Right cardiac atrium (tissue), 5 donors: ENCODE results near the gene PWWP2A. TPM values are rescaled to one million over a fixed set of nuclear protein-coding genes. Genes with fewer than 3 reads are reported as not detected.
"Not testable (repeated sequence)": the region's sequence is repeated elsewhere in the genome, so short reads cannot be mapped to it uniquely, and the experiment has no call there.

ENCODE experiments used
- ATAC-seq, 2 donors: fragments of 200-7000 bp; cut with Tn5 transposase; one replicate each; pipeline versions ENCODE4 v1.8.0 to v1.9.1; 2020; ENCODE audit warnings: moderate library complexity in 2 of 2, mild to moderate bottlenecking in 1 of 2
- DNase-seq, 3 donors: peaks; one replicate each; pipeline ENCODE4 v3.0.0-alpha.2; 2020
- H3K27ac ChIP-seq: one replicate; pipeline ENCODE4 v1.5.1; 2013; ENCODE audit warnings: mild to moderate bottlenecking, low read length, control low read depth, moderate library complexity
- H3K27me3 ChIP-seq: one replicate; pipeline ENCODE4 v1.6.1; 2013; ENCODE audit not compliant: control insufficient read depth, insufficient read depth
- H3K4me1 ChIP-seq: one replicate; pipeline ENCODE4 v1.6.1; 2013; ENCODE audit warnings: low read length; ENCODE audit not compliant: control insufficient read depth, insufficient read depth
- H3K4me3 ChIP-seq: one replicate; pipeline ENCODE4 v1.5.1; 2013; ENCODE audit warnings: low read length, control low read depth
- H3K9me3 ChIP-seq: one replicate; pipeline ENCODE4 v1.6.1; 2013; ENCODE audit warnings: low read length; ENCODE audit not compliant: control insufficient read depth
- WGBS: extraction: QIAGEN DNeasy Blood & Tissue Kit; methylation state at CpG from one replicate; pipeline ENCODE4 v1.1.7; 2013; 5-methylcytosine and 5-hydroxymethylcytosine counted together
- intact Hi-C, 4 donors: fragments of 100-400 bp; cut with DNase I; formaldehyde crosslinking; loops; one replicate each; pipeline versions ENCODE4 v1.11.0 to v1.14.0; 2022 to 2023
- polyA plus RNA-seq: library from polyadenylated mRNA; stranded (reverse); fragments of 200-250 nt; gene quantifications from one replicate; pipeline ENCODE4 v1.2.3, GENCODE V29; 2013
- total RNA-seq, 4 donors: library from RNA; stranded (reverse); fragmentation: NEBNext Ultra II Directional; extraction: Animal tissue kit (Norgen Biotek cat#: 25700); gene quantifications; one replicate each; pipeline ENCODE4 v1.2.1, GENCODE V29; 2021
- donor health status: healthy with polysubstance abuse.
- donor health status: DM: no; HTN: yes; CAD: no.
- donor health status: DM: no; HTN: no; CAD: no.
- donor health status: DM: no; HTN: yes; CAD: no; lungs with severe emphysema.
- donor health status: DM: yes; HTN: yes; CAD: no.

Gene PWWP2A
- total and polyA plus RNA-seq, 5 donors = 4.5 to 18.2 (median 14.2) TPM

DNA sequence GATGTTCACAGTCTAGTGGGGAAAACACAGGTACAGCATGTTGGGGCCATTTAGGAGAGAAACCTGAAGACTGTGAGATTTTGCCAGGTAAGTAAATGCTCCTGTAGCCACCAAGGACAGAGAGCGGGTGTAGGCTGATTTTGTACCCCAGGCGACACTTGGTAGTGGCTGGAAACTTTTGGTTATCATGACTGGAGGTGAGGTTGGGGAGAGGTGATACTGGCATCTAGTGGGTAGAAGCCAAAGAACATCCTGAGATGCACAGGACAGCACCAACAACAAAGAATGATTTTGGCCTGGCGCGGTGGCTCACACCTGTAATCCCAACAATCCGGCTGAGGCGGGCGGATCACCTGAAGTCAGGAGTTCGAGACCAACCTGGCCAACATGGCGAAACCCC is 38.8 kb upstream of the PWWP2A start:
- DNase-seq = no peak
- 97% methylated on average over 9 of the region's 9 CpGs for WGBS
- Histone ChIP-seq H3K27me3 (no peaks in the 10 kb centered on the region), H3K27ac (no peak overlapping the region), H3K4me3 (no peak overlapping the region), H3K4me1 (no peaks in the 10 kb centered on the region), H3K9me3 (no peaks in the 10 kb centered on the region)
- intact Hi-C loops = no loop called here
- ATAC-seq = no peak

GRCh38 chr5:160155017-160155750 is 35.9 kb upstream of the PWWP2A start:
- intact Hi-C loops = no loop called here
- DNase-seq (no peak), ATAC-seq (no peak)
- H3K4me3 ChIP-seq = no peak overlapping the region
- H3K27me3 ChIP-seq = no peaks in the 10 kb centered on the region
- H3K27ac ChIP-seq = no peak overlapping the region
- H3K4me1 ChIP-seq = no peaks in the 10 kb centered on the region
- H3K9me3 ChIP-seq = no peaks in the 10 kb centered on the region
- 95% methylated on average over 6 of the region's 6 CpGs for WGBS

DNA sequence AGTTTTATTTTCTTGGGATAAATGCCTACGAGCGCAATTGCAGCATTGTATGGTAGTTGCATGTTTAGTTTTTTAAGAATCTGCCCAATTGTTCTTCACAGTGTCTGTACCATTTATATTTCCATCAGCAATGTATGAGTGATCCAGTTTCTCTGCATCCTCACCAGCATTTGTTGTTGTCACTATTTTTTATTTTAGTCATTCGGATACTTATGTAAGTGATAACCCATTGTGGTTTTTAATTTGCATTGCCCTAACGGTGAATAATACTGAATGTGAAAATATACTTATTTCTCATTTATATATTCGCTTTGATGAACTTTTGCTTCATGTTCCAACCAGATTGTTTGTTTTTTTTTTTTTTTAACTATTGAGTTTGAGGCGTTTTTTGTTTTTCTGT is 33.7 kb upstream of the PWWP2A start:
- WGBS = 88% methylated on average over 6 of the region's 6 CpGs
- H3K9me3 ChIP-seq = no peaks in the 10 kb centered on the region
- no peak for ATAC-seq
- H3K27me3 ChIP-seq = no peaks in the 10 kb centered on the region
- intact Hi-C loops = no loop called here
- H3K27ac ChIP-seq = no peak overlapping the region
- H3K4me3 ChIP-seq = no peak overlapping the region
- H3K4me1 ChIP-seq = no peaks in the 10 kb centered on the region
- DNase-seq = no peak

DNA sequence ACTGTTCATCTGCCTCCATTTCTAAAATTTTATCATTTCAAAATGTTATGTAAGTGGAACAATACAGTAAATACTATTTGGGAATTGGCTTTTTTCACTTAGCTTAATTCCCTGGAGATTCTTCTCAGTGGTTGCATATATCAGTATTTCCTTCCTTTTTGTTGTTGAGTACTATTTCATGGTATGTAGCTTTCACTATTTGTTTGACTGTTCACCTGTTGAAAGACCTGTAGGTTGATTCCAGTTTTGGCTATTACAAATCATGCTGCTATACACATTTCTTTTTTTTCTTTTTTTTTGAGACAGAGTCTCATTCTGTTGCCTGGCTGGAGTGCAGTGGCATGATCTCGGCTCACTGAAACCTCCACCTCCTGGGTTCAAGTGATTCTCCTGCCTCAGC is 33.0 kb upstream of the PWWP2A start:
- Histone ChIP-seq H3K4me3 (no peak overlapping the region), H3K4me1 (no peaks in the 10 kb centered on the region), H3K27me3 (no peaks in the 10 kb centered on the region), H3K27ac (no peak overlapping the region), H3K9me3 (no peaks in the 10 kb centered on the region)
- intact Hi-C loops = no loop called here
- no peak for ATAC-seq
- DNase-seq = no peak
- 87% methylated on average over 1 of the region's 1 CpG for WGBS

- intact Hi-C loops = no loop called here
- H3K27ac ChIP-seq = no peak overlapping the region
- H3K9me3 ChIP-seq = no peaks in the 10 kb centered on the region
- H3K4me3 ChIP-seq = no peak overlapping the region
- ATAC-seq (no peak), DNase-seq (no peak)
- H3K4me1 ChIP-seq = no peaks in the 10 kb centered on the region
- 88% methylated on average over 3 of the region's 3 CpGs for WGBS
- no peaks in the 10 kb centered on the region for H3K27me3 ChIP-seq
Measured at GRCh38 chr5:160151017-160151416, 31.8 kb upstream of the PWWP2A start.

- no peaks in the 10 kb centered on the region for H3K4me1 ChIP-seq
- ATAC-seq = no peak
- intact Hi-C loops = no loop called here
- no peak overlapping the region for H3K4me3 ChIP-seq
- 82% methylated on average over 3 of the region's 3 CpGs for WGBS
- no peaks in the 10 kb centered on the region for H3K27me3 ChIP-seq
- no peaks in the 10 kb centered on the region for H3K9me3 ChIP-seq
- DNase-seq = no peak
- no peak overlapping the region for H3K27ac ChIP-seq
Measured at GRCh38 chr5:160150381-160150780, 31.1 kb upstream of the PWWP2A start.

GRCh38 chr5:160144436-160144835 is 25.2 kb upstream of the PWWP2A start:
- ATAC-seq, H3K4me1 ChIP-seq, H3K27ac ChIP-seq, intact Hi-C loops, H3K4me3 ChIP-seq, H3K9me3 ChIP-seq, H3K27me3 ChIP-seq, DNase-seq: not testable (repeated sequence)
- 89% methylated on average over 7 of the region's 7 CpGs for WGBS

DNA sequence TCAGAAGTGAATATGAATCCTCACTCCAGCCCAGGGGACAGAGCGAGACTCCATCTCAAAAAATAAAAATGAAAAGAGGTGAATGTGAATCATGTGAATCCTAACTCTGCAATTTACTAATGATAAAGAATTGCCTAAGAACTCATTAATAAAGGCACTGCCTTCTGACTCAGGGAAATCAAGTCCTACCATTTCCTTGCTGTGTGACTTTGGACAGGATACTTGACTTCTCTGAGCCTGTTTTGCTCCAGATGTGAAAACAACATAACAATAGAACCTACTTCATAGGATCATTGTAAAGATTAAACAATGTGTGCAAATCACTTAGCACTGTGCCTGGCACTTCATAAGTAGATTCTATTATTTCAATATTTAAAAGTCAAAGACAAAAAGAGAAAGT is 15.1 kb upstream of the PWWP2A start:
- Histone ChIP-seq H3K9me3 (no peaks in the 10 kb centered on the region), H3K27ac (no peak overlapping the region), H3K27me3 (no peaks in the 10 kb centered on the region), H3K4me3 (no peak overlapping the region), H3K4me1 (no peaks in the 10 kb centered on the region)
- intact Hi-C loops = no loop called here
- WGBS = 97% methylated on average over 1 of the region's 1 CpG
- ATAC-seq (no peak), DNase-seq (no peak)

- Histone ChIP-seq H3K27ac (no peak overlapping the region), H3K27me3 (no peaks in the 10 kb centered on the region), H3K4me3 (no peak overlapping the region), H3K9me3 (no peaks in the 10 kb centered on the region), H3K4me1 (no peaks in the 10 kb centered on the region)
- DNase-seq (no peak), ATAC-seq (peak; percentile 42 to 55)
- 30% methylated on average over 7 of the region's 7 CpGs for WGBS
- intact Hi-C loops = no loop called here
Measured at GRCh38 chr5:160133918-160134304, 14.7 kb upstream of the PWWP2A start.

DNA sequence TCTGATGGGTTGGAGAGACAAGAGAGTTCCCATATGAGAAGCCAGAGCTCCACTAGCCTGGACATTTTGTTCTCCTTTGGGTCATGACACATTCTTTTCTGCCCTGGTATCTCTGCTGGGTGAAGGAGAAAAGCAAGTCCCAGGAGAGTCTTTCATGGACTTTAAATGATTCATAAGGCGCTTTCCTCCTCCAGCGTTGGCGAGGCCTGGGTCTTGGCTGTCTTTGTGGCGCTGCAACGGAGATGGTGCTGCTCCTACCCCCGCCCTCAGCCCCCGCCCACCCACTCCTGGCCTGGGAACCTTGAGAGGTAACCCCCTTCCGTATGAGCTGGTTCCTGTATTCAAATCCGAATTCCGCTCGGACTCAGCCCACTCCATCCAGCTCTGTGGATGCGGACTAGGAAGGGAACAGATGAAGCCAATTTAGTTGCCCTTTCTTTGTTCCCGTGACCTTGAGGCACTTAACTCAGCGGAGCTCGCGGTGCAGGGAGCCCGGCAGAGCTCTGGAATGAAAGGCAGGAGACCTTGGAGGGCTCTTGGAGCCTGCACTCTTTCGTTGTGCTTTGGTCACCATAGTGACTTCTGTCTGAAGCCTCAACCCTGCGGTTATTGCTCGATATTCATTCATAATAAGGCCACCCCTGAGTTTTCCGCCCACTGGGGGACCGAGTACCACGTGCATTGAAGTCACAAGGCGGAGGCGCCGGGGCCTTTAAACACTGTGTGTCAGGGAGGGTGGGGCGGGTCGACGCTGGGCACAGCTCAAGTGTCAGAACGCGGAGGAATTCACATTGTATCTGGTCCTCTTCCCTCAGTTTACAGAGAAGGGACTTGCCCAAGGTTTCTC is 14.0 kb upstream of the PWWP2A start:
- Histone ChIP-seq H3K27ac (peak overlapping the region; percentile 82), H3K27me3 (no peaks in the 10 kb centered on the region), H3K9me3 (no peaks in the 10 kb centered on the region), H3K4me3 (peak overlapping the region; percentile 18), H3K4me1 (no peaks in the 10 kb centered on the region)
- peak; percentile 87 to 89 for ATAC-seq
- peak; percentile 68 to 75 (median 72) for DNase-seq
- intact Hi-C loops = no loop called here
- WGBS = 20% methylated on average over 31 of the region's 31 CpGs

DNA sequence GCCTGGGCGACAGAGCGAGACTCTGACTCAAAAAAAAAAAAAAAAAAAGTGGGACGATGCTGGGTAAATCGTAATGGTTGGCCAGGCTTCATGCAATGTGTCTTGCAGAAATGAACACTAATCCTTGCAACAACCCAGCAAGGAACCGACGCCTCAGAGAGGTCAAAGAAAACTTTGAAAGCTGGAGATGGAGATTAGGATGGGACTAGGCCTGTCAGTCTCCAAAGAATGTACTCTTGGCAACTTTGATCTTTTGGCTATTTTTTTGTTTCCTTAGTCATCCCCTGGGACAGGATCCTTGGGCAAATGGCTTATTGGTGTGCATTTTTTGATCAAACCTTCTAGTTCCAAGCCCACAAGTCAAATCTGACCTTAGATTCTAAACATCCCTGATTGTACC is 10.6 kb upstream of the PWWP2A start:
- Histone ChIP-seq H3K27ac (no peak overlapping the region), H3K4me1 (no peaks in the 10 kb centered on the region), H3K9me3 (no peaks in the 10 kb centered on the region), H3K4me3 (no peak overlapping the region), H3K27me3 (no peaks in the 10 kb centered on the region)
- 85% methylated on average over 6 of the region's 6 CpGs for WGBS
- DNase-seq (no peak), ATAC-seq (no peak)
- intact Hi-C loops = no loop called here
